Midbrain (tissue), 1 donor: Measurements from ENCODE around the gene TCERG1L.
"Not testable (repeated sequence)": the region's sequence is repeated elsewhere in the genome, so short reads cannot be mapped to it uniquely, and the experiment has no call there.

ENCODE experiments used
- DNase-seq: peaks from one replicate; lab custom pipeline; 2025; lab: John Stamatoyannopoulos, UW

TCERG1L gene

DNA sequence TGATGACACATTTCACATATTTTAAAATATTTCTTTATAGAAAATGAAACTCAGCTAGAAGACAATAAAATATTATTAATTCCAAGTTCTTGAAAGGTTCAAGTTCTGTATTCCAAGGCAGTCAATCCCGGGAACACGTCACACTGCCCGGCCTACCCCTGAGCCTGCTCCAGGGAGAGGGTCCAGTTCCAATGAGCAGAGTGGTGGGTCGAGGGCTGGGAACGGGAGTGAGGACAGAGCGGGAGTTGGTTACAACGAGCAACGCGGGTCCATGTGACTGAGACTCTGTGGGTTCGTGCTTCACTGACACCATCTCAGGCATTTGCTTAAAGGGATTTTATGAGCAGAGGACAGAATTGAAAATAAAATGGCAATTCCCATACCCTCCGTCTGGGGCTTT lies 209.4 kb downstream of the TCERG1L start:
- no peak for DNase-seq

DNA sequence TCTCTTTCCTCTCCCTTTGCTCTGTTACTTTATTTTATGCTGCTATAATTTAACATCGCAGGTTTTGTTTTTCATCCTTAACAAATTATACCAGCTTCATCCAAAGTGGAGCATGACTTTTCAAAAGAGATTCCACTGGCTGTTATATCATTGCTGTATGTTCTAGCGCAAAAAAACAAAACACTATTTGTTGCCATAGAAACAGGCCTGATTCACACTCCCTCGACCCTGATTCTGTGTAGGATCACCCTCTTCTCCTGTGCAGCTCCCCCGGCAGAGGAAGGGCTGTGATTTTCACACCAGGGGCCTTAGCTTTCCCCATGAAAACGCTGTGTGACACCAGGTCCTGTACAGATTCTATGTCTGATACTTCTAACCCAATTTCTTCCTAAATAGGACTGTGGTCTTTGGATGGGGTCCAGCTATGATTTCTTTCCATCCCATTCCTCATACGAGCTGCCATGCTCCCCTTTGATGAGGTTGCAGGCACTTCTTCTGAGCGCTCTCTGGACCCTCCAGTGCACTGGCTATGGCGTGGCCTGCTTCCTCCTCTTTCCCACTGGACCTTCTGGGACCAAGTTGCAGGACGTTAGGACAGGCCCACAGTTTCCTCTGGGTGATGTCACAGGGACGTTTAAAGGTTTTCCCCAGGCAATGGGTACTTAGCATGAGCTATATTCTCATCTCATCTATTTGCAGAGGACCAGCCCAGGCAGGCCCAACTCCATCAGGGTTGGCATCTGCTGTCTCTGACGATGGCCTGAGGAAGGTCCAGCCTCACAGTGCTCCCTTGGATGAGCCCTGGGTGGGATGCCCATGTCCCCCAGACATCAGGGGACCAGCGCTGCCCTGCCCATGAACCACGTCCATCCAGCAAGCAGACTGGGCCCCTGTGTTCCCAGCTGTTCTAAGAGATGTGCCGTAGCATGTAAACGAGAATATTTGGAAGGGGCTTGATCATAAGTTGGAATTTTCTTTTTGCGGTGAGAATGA lies 210.8 kb downstream of the TCERG1L start:
- DNase-seq: not testable (repeated sequence)

DNA sequence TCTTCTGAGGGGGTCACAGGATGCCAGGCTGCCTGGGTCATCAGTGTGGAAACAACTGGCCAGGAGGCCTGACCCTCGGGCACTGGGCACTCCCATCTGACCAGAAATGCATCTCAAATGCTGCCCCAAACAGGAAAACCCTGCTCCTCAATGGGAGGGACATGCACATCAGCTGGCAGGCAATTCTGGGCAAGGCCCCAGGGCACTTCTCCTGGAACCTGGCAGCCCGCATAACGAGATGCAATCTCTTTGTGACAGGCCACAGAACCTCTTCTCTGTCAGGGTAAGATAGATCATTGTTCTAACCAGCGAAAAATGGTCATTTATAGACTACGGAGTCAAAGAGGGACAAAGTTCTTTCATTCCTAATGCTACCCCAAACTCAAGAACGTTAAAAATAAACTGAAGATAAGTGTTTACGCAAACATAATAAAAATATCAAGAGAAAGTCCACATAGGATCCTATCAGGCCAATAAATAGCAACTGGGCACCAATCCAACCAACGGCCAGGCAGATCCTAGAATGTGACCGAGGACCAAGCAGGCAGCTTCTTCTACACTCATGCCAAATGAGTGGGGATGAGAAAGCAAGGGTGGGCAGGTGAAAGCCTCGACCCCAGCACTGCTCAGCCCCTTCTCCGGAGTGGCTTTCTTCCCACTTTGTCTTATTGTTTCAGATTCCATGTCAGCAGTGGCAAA lies 212.3 kb downstream of the TCERG1L start:
- no peak for DNase-seq

DNA sequence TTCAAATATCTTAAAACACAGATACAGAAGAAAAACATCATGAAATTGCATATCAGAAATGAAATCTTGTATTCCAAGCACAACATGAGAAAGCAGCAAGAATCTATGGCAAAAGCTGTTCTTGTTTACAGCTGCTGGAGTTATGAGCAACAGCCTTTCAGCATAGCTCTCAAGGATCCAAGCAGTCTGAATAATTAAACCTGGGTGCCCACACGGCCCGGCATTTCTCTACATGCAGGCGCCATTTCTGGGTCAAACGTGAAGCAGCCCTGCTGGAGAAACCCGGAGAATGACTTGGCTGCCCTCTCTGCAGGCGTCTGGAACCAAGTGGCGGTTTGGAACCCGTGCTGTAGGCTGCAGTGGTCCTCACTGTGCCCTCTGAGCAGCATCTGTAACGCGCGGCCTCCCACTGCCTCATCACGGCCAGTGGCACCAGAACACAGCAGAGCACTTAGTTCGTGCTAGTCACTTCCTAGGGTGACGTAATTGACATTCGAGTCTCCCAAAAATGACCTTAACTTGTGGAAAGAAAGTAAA lies 213.0 kb downstream of the TCERG1L start:
- DNase-seq: no peak

DNA sequence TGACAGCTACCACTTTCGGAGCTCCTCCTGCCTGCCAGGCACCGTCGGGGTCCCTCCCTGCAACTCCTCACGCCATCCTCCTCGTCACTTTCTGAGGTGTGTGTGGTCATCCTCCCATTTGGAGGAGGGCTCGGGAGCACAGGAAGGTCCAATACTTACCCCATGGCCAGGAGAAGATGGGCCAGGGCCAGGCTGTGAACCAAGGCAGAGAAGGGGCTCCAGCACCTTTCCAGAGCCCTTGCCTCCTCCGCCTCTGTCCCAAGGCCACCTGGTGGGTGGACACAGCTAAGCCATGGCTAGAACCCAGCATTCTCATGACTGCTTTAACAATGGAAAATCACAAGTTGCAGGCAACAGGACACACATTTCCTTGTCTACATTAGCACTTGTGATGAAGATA lies 215.5 kb downstream of the TCERG1L start:
- no peak for DNase-seq

DNA sequence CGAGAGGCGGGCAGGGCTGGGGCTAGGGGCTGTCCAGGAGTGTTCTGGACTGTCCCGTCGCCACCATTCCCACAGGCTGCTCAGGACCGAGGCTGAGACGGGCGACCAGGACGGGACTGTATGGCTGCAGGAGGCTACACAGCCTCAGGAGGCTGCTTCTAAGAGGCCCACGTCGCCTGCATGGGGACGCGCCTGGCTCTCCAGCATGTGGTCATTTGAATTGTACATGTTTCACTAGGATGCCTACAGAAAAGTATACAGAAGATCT lies 216.3 kb downstream of the TCERG1L start:
- DNase-seq: no peak

DNA sequence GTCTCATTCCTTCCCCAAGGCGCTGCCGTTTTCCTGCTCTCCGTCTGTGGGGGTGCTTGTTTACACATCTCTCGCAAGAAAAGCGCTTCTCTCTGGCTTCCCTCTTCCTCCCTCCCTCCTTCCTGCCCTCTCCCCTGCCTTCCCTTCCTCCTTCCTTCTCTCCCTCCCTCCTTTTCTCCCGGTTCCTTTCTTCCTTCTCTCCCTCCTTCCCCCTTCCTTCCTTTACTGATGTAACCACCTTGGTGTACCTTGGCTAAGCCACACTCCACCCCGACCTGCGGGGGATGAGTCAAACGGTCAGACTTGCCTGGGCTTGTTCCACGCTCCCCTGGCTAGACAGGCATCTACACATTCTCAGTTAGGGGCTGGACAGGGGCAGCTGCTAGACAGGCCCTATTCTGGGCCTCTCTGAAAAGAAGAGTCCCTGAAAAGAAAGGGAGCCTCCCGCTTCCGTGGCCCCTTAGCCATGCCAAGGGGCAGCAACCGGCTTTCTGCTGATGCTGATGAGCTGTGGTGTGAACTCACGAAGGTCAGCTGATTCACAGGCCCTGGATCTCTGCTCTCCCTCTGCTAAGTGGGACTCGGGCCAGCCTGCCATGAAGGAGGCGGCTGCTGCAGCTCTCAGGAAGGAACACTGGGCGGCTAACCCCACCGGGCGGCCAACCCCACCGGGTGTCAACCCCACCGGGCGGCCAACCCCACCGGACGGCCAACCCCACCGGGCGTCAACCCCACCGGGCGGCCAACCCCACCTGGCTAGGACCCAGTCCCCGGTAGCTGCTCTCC lies 216.8 kb downstream of the TCERG1L start:
- no peak for DNase-seq

DNA sequence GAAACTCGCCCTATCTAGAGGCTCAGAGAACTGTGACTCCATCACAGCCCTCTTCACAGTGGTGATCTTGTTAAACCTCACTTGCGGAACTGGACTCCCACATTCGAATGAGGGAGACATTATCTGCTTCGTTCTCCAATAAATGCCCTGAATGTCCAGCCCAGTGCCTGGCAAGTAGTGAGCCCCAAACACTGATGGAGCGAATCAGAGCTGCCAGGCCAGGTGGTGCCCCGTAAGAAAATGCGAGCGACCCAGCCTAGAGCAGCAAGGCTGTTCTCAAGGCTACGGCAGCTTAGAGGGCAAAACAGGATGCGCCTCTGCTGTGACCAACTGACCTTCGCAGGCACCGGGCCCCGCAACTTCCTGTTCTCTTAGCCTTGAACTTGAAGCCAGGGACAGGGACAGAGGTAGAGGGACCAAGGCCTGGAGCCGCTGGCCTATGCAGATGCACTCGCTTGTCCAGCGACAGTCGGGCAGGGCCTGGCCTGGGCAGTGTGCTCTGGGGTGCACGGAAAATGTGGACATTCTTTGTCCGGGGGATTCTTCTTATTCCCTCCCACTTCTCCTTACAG lies 217.6 kb downstream of the TCERG1L start:
- DNase-seq: no peak

DNA sequence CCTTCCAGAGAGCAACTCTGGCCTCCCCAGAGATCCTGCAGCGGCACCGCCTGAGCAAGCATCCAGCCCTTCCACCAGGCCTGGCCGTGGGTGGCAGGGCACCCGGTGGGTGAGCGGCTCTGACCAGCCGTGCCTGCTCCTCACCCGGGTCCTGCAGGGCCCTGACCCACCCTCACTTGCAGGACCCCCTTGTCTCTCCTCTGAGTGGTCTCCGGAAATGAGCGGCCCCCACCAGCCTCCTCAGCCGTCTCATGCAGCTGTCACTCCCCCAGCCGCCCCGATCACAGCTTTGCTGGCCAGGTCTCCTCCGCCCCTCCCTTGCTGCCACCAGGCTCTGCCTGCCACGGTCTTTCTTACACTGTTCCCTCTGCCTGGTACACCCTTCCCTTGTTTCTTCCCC lies 218.2 kb downstream of the TCERG1L start:
- no peak for DNase-seq

DNA sequence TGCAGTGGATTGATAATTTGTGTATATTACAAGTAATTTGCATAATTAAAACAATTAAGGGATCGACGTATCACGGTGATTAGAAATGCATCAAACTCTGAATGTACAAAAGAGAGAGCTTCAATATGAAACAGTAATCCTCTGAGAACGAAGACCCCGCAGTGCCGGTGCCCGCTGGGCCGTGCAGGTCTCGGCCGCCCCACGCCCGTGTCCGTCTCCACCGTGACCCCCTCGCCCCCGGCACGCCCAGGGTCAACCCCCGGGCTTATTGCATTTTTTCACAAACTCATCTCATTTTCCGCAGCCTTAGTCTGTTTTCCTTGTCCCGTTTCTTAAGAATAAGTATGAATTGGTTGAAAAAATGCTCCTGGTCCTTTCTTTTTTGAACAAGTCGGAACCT lies 218.6 kb downstream of the TCERG1L start:
- no peak for DNase-seq

DNA sequence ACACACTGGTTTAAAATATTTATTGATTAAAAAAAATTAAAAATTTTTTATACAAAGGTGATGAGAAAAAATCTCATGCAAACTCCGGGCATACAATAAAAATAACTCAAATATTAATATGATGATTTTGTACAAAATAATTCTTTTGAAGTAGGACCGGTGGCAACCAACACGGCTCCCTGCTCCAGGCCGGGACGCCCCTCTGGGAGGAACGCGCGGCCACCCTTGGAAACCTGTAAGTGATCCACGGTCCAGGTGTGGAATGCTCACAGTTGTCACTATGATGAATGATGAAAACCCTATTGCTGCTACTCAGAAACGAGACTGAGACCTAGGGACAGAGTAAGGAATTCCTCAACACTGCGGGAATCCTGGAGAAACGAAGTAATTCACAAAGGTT lies 219.1 kb downstream of the TCERG1L start:
- DNase-seq: no peak

DNA sequence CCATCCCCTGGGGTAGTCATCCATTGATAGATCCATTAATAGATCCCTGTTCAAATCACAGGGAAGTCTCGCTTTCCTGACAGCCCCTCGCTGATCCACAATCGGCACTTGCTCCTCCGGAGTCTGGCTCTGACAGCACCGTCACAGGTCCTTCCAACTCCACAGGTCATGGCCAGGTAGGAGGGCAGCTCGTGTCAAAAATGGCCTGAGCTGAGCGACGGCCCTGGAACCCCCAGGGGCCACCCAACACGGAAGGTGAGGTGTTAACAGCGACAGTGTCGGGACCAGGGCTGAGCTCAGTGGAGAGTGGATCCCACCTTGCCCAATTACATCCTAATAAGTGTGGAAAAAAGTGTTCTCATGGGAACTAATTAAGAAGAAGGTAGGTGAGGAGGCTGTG lies 219.8 kb downstream of the TCERG1L start:
- DNase-seq: no peak

DNA sequence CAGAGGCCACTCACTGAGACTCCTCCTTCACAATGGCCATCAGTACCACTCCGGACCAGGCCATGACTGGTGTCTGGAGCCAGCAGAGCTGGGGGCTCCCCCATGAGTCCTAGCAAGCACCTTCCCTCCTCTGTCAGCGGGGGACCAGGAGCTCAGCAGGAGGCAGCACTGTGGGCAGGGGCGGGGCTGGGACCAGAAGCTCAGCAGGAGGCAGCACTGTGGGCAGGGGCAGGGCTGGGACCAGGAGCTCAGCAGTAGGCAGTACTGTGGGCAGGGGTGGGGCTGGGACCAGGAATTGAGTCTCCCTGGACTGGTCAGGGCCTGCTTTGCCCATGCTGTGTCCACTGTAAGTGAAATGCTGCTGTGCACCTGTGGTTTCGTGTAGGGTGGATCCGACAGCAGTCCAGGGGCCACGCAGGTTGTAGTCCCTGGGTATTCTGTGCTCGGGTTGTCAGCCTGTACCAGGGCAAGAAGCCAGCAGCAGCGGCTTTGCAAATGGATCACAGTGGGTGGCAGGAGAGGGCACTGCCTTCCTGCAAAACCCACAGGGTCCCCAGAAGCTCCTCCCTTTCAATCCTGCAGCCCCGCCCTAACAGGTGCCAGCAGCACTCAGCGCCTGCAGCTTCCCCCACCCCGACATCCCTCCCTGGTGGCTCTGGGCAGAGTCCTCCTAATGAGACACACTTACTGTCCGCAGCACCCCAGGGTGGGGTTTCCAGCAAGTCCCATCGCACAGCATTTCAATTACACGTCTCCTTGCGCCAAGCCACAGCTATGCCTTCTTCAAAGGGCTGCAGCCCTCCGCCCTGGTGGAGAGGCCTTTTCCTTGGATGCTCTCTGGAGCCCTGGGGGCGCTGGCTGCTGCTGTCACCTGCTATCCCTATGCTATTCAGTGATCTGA lies 220.5 kb downstream of the TCERG1L start:
- DNase-seq: no peak

DNA sequence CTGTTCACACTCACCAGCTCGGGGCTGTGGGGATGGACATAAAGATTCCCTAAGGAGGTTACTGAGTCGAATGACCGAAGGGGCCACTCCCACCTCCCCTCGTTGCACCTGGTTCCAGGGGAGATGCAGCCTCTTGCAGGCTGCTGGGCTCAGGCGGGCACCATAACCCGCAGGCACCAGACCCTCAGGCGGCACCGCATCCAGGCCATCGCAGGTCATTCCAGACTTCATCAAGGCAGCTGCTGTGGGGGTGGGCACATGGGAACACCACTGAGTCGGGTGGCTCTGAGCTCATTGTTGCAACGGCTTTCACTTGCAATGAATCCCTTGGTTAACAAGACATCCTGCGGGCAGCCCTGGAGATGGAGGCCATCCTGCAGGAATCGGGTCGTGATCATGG lies 221.7 kb downstream of the TCERG1L start:
- DNase-seq: no peak

DNA sequence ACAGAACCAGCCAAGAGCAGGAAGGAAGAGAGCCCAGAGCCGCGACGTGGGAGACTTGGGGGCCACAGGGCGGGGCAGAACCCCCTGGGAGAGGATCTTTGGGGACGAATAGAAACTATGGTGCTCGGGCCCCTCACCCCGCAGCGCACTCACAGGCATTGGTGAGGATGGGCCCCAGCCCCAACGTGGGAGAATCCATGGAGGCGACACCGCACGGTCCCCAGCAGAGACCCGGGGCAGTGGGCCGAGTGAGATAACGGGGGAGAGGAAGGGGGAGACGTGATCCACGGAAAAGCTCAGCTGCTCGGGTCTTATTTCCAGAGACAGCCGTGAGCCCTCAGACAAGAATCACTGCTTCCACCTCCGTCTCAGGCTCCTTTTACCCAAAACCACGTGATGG lies 222.4 kb downstream of the TCERG1L start:
- DNase-seq: no peak

DNA sequence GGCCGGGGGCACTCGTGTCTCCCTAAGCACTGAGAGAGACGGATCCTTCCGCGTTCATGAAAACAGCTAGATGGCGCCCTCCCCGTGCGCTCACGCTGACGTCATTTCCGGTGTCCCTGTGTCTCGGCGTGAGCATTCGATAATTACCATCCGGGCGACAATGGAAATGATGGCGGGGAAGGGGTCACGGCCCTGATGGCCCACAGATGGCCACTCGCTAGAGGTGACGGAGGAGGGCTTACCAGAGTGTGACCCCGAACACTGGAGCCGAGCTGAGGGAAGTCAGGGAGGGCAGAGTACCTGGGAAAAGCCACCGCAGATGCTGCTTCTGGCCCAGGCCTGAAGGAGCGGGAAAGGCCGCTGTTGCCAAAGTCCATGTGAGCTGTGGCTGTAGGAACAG lies 222.9 kb downstream of the TCERG1L start:
- no peak for DNase-seq

DNA sequence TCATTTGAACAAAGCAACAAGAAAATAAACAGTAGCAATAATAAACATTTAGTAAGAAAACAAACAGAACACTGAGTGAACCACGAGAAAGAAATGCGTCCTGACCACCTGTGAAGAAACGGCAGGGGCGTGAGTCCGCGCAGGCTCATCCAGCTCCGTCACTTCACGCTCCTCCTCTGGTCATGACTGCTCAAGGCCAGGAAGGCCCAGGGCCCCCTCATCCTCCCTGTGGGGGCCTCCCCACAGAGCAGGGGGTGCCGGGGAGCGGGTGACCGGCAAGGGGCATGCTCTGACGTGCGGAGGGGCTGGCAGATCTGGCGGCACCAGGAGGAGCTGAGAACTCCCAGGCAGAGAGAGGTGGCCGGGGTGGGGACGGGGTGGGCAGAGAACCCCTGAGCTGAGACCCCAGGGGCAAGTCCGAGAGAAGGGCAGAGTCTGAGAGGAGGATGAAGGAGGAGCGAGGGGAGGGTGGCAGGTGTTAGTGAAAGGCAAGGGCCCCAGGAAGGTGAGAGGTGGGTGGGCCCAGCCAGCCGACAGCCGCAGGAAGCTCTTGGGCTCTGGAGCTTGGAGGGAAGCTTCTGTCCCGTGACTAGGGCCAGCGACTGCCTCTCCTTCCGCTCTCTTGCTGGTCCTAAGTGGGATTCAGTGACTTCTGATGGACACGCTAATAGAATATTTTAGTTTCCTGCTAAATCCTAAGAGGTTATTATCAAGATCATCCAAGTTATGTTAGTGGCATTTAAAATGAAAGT lies 223.9 kb downstream of the TCERG1L start:
- DNase-seq: no peak

DNA sequence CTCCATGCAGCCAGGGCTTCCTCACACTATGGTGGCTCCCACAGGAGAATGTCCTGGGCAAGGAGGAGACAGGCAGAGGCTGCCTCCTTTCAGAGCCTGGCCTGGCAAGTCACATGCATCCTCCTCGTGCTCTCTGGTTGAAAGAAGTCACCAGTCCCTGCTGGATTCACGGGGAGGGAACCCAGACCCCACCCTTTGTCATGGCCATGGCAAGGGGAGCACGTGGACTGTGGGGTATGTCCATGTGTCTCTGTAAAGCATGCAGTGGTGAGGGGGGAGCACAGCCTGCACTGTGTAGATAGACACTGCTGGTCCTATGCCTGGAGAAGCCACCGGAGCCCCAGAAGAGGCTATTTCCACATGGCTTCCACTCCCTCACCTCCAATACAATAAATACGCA lies 225.0 kb downstream of the TCERG1L start:
- DNase-seq: no peak

DNA sequence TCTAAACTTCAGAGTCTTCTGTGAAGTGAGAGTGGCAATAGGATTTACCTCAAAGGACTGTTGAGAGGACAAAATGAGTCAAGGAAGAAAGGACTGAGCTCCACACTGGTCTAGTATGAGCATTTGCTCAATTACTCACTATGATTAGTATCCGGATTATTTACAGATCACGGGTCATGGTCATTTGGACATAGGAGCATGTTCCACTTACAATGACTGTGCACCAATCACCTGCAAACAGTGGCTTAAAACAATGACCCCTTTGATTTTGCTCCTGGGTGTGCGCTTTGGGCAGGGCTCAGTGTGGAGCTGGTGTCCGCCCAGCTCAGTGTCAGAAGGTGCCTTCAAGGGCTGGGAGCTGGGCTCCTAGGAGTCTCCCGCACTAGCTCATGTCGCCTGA lies 225.4 kb downstream of the TCERG1L start:
- no peak for DNase-seq

DNA sequence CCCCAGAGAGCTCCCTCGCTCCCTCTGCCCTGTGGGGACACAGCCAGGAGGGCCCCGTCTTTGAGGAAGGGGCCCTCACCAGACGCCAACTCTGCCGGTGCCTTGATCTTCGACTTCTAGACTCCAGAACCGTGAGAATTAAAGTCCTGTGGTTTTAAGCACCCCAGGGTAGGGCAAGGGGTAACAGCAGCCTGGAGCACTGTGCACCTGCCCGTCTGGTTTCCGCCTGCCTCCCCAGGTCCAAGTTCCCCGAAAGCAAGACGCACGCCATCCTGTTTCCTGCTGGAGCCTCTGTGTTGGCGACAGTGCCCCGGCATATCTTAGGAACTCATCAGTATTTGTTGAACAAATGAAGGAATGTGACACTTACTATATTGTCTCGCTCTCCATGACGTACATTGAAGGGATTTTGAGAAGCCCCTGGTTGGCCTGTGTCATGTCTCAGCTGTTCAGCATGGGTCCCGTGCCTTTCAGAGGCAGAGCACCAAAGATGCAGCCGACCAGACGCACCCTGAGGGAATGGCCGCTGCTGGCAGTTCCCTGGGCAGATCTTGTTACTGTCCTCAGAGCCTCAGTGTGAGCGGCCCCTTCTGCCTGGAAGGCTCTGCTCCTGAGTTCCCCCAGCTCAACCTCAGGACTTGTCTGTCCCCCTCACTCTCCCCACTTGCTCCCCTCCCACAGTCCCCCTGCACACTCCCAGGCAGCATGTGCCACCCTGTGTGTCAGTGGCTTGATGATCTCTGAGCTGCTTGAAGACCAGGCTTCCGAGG lies 226.2 kb downstream of the TCERG1L start:
- no peak for DNase-seq
